HG02763 (cell line): ENCODE data around the gene C6orf136.
"Not testable (repeated sequence)": the region's sequence is repeated elsewhere in the genome, so short reads cannot be mapped to it uniquely, and the experiment has no call there.

Experiments used
- ATAC-seq: cut with Tn5 transposase; IDR thresholded peaks from one replicate; pipeline ENCODE4 v1.9.1; 2021; ENCODE audit warnings: mild to moderate bottlenecking, moderate library complexity; ENCODE audit not compliant: unreplicated experiment

Gene C6orf136

DNA sequence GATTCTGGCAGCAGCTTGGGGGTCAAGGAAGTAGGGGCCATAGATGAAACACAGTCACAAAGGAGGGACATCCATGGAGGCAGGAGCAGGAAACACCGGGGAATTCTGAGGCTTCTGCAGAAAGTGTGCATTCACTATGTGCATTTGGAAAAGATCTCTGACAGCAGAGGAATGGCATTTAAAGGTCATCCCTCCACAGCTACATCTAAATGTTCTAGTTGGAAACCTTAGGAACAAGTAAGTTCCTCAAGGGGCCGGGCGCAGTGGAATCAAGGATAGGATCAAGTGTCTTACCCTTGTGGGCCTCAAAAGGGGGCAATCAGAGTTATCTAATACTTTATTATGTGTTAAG is 8.8 kb downstream of the C6orf136 start:
- ATAC-seq: no peak

DNA sequence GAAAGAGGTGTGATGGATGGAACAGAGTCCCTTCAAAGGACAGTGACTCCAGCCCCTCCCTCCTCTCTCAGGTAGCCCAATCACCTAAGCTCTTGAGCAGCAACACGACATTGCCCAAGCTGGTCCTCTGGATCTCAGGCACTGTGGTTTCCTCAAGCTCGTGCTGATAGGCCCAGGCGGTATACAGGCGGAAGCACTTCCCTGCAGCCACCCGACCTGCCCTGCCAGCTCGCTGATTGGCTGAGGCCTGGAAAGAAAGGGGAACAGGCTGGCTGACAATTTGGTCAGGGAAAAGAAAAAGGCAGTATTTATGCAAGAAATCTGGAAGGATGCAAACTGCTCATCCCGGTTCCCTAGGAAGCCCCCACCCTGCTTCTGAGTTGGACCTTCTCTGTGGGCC is 9.6 kb downstream of the C6orf136 start:
- no peak for ATAC-seq

DNA sequence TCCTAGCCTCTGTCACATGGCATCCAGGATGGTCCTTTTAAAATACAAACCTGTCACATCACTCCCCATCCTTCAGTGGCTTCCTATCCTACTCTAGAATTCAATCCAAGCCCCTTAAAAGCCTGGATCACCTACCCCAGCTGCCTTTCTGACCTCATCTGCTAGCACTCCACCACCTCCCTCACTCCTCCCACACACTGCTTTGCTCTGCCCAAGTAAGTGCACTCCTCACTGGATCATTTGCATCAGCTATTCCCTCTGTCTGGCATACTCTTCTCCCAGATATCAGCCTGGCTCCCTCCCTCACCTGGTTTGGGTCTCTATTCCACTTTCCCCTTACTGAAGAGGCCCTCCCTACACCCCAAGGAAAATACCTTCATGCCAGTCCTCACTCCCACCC is 10.5 kb downstream of the C6orf136 start:
- no peak for ATAC-seq

DNA sequence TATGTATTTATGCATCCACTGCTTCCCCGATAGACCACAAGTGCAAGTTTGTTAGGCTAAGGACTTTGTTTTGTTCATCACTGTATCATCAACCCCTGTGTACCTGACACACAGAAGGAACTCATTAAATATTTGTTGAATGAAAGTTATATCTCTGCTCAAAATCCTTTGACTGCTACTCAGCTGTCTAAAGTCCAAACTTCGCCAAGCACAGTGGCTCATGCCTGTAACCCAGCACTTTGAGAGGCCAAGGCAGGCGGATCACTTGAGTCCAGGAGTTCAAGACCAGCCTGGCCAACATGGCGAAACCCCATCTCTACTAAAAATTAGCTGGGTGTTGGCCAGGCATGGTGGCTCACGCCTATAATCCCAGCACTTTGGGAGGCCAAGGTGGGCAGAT is 11.0 kb downstream of the C6orf136 start:
- not testable (repeated sequence) for ATAC-seq

DNA sequence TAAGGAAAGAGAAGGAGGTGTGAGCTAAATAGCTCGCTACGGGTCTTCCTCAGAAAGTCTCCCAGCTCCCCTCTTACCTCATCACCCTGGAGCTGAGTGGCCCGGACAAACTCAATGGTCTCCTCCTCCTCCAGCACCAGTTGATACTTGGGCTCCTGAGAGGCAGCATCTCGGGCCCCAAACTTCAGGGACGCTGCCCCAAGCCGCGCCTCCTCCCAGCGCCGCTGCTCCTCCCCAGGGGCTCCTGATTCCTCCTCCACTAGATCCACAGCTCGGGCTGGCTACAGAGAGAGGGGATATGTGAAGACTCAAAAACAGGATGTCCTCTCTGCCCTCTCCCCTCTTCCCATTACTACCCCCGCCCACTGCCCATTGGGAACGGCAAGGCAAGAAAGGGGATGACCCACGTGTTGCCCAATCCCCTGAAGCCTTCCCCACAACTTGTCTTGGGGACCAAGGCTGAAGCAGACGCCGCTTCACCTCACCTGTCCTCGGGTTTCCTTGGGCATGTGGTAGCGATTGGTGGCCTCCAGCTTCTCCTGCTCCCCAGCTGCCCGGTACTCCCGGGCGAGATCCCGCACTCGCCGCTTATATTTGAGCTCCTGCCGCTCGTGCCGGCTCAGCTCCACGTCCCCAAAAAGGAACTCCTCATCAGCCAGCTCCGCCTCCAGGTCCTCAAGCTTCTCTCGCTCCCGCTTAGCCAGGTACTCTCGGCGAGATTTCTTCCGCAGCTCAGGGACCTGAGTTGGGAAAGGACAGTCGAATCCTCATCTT is 18.2 kb downstream of the C6orf136 start:
- ATAC-seq: no peak

DNA sequence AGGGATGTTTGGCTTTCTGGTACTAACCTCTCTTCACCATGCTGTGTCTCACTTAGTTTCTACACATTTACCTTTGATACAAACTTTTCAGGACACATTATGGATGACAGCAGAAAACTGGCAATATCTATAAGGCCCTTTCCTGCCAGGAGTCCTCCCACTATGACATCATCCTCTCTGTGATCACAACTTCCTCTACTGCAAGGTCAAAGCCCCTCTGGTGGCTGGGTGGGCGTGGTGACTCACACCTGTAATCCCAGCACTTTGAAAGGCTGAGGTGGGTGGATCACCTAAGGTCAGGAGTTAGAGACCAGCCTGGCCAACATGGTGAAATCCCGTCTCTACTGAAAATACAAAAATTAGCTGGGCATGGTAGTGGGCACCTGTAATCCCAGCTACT is 19.4 kb downstream of the C6orf136 start:
- not testable (repeated sequence) for ATAC-seq

DNA sequence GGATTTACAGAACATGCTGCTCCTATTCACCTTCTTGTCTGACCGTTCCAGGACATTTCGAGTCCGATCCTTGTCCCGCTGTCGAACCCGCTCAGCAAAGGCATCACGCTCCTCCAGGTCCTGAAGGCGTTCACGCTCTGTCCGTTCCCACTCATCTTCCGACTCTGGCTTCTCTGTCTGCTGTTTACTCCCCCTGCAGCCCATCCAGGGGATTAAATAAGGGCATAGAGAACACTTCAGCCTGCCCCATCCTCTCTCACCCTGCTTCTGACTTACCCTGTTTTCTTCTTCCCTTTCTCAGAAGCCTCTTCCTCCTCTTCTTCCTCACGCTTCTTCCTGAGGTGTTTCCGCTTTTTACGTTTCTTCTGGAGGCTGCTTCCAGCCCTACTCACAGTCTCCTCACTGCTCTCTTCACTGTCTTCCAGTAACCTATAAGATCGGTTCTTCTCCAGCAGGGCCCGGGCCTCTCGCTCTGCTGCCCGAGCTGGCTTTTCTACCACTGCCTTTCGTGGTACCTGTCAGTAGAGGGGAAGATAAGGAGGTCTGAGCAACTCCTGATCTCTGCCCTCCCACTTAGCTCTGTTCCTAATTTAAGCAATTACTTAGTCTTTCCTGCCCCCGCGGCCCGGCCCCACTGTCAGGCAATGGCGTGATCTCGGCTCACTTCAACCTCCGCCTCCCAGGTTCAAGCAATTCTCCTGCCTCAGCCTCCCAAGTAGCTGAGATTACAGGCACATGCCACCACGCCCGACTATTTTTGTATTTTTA is 24.0 kb downstream of the C6orf136 start:
- ATAC-seq: no peak

DNA sequence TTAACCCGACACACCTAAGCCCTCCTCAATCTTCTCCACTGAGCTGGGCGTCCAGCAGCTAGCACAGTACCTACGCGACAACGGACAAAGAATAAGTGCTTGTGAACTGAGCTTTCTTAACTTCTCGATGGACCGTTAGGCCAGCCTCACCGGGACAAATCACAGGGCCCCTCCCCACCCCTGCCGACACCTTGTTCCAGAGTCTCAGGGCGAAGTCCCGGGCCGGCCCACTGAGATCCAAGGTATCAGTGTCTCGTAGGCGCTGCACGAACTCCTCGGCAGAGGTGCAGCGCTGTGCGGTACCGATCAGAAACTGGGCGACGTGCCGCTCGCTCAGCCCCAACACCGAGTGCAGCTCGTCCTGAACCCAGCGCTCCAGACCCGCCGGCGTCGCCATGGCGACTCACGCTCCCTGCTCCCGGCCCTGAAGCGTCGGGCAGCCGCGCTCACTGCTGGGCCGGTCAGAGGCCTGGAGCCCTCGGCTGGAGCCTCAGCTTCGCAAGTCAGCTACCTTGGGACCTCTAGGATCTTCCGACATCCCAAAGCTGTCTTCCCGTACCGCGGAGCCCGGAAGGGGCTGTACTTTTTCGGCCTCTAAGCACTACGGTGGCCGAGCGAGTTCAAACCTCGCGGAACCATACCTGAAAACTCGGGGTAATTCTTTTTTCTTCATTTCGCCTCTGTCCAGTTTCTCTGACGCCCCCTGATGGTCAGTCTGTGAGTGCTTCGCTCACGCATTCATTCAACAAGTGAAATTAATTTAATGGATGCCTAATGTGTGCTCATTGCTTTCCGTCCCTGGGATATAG is 25.7 kb downstream of the C6orf136 start, which contains the start of gene DHX16:
Gene DHX16 (minus strand): TSS at position 562 of the 809 bp plus-strand sequence. CDS start 165 bp downstream, at position 397.
- peak; percentile 74 for ATAC-seq

DNA sequence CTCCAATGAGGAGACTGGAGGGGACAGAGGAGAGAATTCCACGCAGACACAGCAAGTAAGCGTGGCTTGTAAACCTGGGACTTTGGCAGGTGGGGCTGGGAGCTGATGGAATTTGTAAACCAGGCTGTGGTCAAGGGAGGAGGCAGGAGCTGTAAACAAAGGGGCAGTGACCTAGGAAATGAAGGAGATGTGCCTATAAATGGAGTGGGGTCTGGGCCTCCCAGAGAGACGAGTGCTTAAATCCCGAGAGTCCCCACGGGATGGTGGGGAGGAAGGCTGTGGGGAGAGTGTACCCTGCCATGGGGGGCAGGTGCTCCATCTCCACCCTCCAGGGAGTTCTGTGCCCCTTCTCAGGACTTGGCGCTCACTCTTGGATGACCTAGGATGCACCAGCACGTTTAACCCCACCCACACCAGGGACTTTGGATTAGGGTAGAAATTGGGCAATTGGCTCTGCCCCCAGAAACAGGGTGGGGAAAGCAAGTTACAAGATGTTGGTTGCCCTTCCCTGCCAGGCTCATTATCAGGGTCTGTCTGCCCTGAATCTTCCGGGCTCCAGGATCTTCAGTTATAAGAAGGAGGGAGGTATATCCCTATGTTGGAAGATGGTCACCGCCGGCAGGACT is 29.8 kb downstream of the C6orf136 start:
- no peak for ATAC-seq

DNA sequence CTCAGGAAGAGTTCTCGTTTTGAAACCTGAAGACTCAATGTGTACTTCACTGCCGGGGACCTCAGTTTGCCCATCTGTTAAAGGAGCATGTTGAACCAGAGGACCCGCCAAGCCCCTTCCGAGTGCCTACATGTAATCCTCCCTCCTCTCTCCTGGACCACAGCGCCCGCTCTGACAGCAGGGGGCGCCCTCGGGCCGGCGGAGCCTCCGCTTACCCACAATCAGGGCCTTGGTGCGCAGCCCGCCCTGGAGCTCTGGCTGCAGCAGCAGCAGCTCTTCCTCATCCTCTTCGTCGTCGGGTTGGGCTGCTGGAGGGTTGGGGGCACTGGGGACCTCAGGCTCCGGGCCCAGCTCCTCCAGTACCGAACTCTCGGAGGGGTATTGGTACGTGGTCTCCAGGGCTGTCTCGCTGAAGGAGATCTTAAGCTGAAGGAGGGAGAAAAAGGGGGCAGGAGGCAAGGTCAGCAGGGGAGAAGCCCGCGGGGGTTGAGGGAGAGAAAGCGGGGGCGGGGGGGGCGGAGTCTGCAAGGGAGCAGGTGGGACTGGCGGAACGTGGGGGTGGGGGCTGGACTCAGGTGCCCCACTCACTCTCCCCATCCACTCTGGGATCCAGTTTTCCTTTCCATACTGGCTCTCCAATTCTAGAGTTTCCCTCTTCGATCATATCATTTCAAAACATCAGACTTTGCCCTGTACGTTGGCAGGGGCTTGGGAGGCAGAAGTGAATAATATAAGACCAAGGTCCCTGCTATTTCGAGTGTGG is 32.2 kb downstream of the C6orf136 start:
- peak; percentile 31 for ATAC-seq

DNA sequence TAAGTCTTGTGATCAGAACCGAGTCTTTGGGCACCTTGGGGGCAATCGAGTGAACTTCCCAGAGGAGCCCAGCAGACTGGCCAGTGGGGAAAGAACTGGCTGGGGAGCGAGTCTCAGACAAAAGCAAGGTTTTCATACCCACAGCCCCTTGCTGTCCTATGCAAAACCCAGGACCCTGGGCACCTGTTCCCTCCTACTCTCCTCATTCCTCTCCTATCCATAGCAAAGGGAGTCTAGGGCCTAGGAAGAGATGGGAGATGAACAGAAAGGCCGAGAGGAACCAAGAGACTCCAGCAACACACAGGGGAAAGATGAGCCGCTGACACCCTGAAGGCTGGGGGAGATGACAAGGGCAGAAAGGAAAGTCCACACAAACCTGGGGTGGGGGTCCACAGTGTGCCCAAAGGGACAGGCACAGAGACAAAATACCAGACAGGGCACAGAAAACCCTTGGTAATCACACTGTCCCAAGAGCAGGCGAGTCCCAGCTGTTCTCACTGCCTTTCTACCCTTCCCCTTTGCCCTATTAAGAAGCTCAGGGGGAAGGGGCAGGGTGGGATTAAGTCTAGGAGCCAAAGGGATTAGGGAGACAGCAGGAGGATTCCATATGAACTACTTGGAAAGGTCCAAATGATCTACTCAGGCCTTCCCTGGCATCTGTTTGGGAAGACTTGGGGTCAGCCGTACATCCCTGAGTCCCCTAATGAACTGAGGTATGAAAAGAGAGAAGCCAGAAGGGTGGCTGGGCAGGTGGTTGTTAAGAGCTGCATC is 33.0 kb downstream of the C6orf136 start:
- no peak for ATAC-seq

DNA sequence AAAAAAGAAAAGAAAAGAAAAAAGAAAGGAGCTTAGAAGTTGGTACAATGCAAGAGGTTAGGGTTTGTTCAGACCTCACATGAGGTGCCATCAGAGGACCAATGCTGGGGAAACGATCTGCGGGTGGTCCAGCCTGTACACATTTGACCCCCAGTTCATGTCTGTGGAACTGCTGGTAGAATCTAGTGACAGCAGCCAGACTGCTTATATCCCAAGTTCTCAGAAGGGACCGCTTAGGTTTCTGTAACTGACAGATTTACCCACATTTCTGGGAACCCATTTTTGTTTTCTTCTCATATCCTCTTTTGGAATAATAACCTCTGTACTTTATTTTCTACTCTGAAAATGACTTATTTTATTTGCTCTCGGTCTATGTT is 34.8 kb downstream of the C6orf136 start:
- ATAC-seq: no peak

DNA sequence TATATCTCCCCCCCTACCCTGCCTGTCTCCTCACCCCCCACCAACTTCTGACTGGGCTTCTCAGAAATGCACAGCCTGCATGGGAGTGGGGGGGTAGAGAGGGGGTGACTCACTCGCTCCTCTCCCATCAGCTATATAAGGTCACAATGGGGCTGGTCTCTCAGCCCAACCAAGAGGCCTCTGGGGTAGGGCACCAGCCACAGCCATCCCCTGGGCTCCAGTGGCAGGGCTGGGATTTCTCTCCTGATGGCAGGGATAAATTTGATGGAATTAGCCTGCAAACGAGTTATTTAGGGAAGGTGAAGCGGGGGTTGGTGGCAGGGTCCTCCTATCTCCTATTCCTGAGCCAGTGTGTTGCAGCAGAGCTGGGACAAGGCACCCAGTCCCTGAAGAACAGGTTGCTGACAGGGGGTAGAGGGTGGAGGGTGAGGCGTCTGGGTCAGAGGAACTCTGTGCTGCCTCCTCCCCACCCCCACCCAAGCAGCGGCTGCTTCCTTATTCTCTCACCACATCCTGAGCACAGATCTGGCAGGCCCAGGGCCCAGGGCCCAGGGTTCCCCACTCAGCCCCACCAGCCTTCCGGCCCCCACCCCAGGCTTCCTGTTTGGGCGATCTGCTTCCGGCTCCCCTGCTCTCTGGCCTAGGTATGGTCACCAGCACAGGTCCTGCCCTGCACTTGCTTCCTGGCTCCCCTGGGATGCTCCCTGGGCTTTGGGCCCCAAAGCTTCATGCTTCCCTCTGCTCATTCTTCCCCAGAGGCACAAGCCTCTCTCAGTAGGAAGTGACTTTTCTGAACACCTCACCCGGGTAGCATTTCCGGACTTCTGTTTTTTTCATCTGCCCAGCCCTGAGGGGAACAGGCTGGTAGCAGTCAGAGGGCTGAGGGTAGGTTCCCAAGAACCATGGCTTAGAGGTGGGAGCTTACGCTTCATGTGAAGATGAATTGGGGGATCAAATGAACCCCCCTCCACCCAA is 35.5 kb downstream of the C6orf136 start:
- ATAC-seq: peak; percentile 34

DNA sequence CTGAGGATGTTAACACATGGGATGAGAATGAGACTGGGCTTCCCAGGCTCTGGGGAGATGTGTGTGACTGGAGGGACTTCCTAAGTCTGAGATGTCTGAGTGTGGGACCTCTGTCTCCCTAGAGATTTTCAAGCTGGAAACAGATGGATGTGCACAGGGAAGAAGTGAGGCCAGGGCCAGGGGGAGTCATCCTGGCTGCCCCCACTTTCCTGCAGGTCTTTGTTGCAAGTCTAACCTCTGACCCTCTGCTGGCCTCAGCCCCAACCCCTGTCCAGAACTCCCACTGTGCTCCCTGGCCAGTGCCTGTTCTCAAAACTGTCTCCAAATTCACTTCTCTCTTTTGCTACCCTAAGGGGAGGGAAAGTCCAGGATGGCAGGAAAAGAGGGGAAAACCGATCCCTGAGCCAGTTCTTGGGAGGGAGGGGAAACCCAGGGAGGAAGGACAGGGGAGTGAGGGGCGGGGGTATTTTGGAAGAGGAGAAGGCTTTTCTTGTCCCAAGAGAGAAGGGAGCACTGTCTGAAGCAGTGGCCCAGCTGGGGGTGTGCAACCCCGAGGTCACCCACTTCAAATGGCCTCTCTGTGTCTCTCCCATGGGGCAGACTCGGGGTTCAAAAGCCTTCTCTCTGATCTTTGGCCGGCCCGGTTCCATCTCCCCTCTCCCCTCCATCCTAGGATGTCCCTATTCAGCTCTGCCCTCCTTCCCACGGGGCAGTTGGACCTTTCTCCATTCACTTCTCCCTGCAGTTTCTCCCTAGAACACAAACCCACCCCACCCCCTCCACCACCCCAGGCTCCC is 36.4 kb downstream of the C6orf136 start:
- ATAC-seq: no peak

DNA sequence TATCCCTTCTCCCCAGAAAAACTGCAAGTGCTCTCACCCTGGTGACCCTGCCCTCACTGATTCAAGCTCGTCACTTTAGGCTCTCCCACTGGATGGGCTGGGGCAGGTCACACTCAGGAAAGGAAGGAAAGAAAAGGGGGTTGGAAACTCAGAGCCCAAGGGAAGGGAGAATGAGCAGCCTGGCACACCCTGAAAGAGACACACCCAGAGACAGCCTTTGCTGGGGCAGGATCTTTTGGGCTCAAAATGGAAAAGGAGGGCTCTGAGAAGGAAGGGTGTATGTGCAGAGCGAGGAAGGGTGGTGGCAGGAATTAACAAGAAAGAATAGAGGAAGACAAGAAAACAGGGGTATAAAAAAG is 37.0 kb downstream of the C6orf136 start:
- ATAC-seq: no peak

DNA sequence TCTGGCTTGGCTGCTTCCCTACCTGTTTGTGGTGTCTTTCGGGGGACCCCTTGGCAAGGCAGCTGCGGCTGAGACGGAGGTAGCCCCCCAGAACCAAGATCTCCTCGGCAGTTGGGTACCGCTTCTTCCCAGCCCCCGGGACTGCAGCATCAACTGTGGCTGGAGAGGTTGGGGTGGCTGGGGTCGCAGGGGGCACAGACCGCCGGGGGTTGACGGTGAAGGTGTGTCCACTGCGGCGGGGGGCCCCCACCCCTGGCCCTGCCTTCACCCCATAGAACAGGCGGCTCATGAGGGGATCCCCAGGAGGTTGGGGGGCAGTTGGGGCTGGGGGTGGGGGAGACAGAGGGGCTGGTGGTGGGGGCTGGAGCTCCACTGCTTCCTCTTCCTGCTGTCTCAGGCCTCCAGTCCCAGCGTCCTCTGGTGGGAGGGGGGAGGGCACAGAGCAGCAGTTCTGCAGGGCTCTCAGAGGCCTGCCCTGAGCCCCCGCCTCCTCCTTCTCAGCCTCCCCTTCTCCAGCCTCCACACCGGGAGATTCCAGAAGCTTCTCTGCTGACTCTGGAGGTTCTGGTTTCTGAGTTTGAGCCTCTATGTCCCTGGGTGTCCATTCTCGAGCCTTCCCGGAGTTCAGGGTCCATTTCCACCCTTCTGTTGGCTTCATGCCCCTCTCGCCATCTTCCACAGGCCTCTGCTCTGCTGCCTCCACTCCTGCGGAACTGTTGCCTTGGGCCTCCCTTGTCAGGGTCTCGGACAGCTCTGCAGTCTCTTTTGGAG is 37.6 kb downstream of the C6orf136 start:
- no peak for ATAC-seq
